ENCODE measurements around the gene PSKH1. TPM values are rescaled to one million over a fixed set of nuclear protein-coding genes. Genes with fewer than 3 reads are reported as not detected.

PSKH1 gene
- total RNA-seq, 4 donors from 2014 or later, result 26.4 to 60.2 (median 35.5) TPM

- TF ChIP-seq CTCF (IDR thresholded peaks at IDR 0.05) (no peak), POLR2A (IDR thresholded peaks at IDR 0.05) (no peak)
- Histone ChIP-seq H3K27me3 (no peaks in the 10 kb centered on the region), H3K27ac (peak overlapping the region in 1 of 4 donors; percentile 63), H3K36me3 (peaks cover 0 to 49% (median 0%) of the 10 kb centered on the region in 3 donors), H3K4me1 (peaks cover 0 to 31% (median 11%) of the 10 kb centered on the region in 4 donors), H3K4me3 (no peak overlapping the region), H3K9me3 (no peaks in the 10 kb centered on the region)
- no peak for DNase-seq
Measured at GRCh38 chr16:67871256-67871655, 21.8 kb upstream of the PSKH1 start.

- Histone ChIP-seq H3K4me1 (peaks cover 0 to 31% (median 11%) of the 10 kb centered on the region in 4 donors), H3K27ac (peak overlapping the region; percentile 63 to 90 (median 76)), H3K36me3 (peaks cover 0 to 49% (median 0%) of the 10 kb centered on the region in 3 donors), H3K27me3 (no peaks in the 10 kb centered on the region), H3K9me3 (no peaks in the 10 kb centered on the region), H3K4me3 (peak overlapping the region in 2 of 4 donors; percentile 71 to 72)
- DNase-seq, result no peak
- no peak for TF ChIP-seq CTCF (IDR thresholded peaks at IDR 0.05)
- no peak for TF ChIP-seq POLR2A (IDR thresholded peaks at IDR 0.05)
Measured at GRCh38 chr16:67872131-67872630, 20.9 kb upstream of the PSKH1 start.

GRCh38 chr16:67872631-67873434, 20.2 kb upstream of the PSKH1 start, which contains the start of gene EDC4:
EDC4 (plus strand) TSS chr16:67873052; CDS start chr16:67873262, 210 bp downstream.
- Histone ChIP-seq H3K4me3 (peak within 1 kb of the TSS; percentile 71 to 100 (median 78)), H3K27ac (peak within 1 kb of the TSS; percentile 63 to 90 (median 76)), H3K27me3 (no peaks in the 10 kb centered on the region), H3K9me3 (no peaks in the 10 kb centered on the region), H3K36me3 (peaks cover 0 to 49% (median 0%) of the 10 kb centered on the region in 3 donors), H3K4me1 (peaks cover 0 to 31% (median 11%) of the 10 kb centered on the region in 4 donors)
- TF ChIP-seq POLR2A (IDR thresholded peaks at IDR 0.05) (peak; percentile 54 to 62), CTCF (IDR thresholded peaks at IDR 0.05) (no peak)
- peak; percentile 81 to 92 (median 87) for DNase-seq

DNA sequence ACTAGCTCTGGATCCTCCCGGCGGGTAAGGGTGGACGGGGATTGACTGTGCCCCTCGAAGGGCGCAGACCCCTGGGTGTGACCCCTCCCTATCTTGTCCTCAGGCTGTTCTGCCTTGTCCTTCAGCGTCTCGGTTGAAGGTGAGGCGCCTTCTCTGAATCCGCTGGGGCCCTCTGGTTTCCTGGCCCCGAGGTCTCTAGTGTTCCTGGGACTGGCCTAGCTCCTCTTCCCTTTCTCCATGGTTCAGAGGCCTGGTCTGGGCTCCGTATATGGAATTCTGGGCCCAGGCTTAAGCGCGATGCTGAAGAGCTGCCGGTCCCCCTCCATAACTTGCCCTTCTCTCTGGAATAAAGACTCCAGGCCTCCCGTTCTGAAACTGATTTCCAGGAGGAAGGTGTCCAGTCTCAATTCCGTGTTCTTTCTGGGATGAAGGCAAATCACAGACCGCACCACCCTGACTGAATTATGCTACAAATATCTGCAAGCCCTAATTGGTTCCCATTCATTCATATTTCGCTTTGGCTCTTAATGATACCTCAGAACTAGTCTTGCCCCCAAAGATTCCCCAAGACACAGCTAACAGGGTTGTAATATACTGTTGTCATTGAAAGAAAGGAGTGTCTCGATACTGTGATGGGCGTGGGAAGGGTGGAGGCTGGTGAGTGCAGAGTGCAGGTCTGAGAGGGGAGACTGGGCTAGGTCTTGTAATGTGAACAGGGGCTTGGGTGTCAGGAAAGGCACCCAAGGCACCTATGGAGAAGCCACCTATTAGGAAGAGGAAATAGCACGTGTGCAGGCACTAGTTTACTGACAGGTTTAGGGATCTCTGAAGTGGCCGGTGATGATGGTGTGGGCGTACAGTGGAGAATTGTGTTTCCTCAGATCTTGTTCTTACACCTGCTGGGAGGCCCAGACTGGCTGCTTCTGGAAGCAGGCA, 19.4 kb upstream of the PSKH1 start:
- DNase-seq, result no peak
- peak overlapping the region; percentile 63 to 90 (median 76) for H3K27ac ChIP-seq
- peaks cover 0 to 49% (median under 1%) of the 10 kb centered on the region in 3 donors for H3K36me3 ChIP-seq
- peaks cover 0 to 31% (median 11%) of the 10 kb centered on the region in 4 donors for H3K4me1 ChIP-seq
- no peaks in the 10 kb centered on the region for H3K9me3 ChIP-seq
- H3K4me3 ChIP-seq, result peak overlapping the region; percentile 71 to 100 (median 78)
- H3K27me3 ChIP-seq, result no peaks in the 10 kb centered on the region
- no peak for TF ChIP-seq CTCF (IDR thresholded peaks at IDR 0.05)
- no peak for TF ChIP-seq POLR2A (IDR thresholded peaks at IDR 0.05)

GRCh38 chr16:67874372-67874771, 18.7 kb upstream of the PSKH1 start:
- TF ChIP-seq CTCF (IDR thresholded peaks at IDR 0.05) (no peak), POLR2A (IDR thresholded peaks at IDR 0.05) (no peak)

More at GRCh38 chr16:67874372-67874771, 18.7 kb upstream of the PSKH1 start:
- H3K4me3 ChIP-seq, result peak overlapping the region in 3 of 4 donors; percentile 71 to 100 (median 72)
- H3K9me3 ChIP-seq, result no peaks in the 10 kb centered on the region
- peaks cover 0 to 31% (median 11%) of the 10 kb centered on the region in 4 donors for H3K4me1 ChIP-seq
- no peaks in the 10 kb centered on the region for H3K27me3 ChIP-seq
- peak overlapping the region in 1 of 4 donors; percentile 63 for H3K27ac ChIP-seq
- DNase-seq, result no peak
- peaks cover 0 to 49% (median 5%) of the 10 kb centered on the region in 3 donors for H3K36me3 ChIP-seq

All from Peyer's patch (tissue), 4 donors.